ENCODE data around the gene MINDY1. TPM values are rescaled to one million over a fixed set of nuclear protein-coding genes. Genes with fewer than 3 reads are reported as not detected.

The MINDY1 gene
- polyA plus RNA-seq, 1 donor from 2014 or later, result 16.1 TPM

DNA sequence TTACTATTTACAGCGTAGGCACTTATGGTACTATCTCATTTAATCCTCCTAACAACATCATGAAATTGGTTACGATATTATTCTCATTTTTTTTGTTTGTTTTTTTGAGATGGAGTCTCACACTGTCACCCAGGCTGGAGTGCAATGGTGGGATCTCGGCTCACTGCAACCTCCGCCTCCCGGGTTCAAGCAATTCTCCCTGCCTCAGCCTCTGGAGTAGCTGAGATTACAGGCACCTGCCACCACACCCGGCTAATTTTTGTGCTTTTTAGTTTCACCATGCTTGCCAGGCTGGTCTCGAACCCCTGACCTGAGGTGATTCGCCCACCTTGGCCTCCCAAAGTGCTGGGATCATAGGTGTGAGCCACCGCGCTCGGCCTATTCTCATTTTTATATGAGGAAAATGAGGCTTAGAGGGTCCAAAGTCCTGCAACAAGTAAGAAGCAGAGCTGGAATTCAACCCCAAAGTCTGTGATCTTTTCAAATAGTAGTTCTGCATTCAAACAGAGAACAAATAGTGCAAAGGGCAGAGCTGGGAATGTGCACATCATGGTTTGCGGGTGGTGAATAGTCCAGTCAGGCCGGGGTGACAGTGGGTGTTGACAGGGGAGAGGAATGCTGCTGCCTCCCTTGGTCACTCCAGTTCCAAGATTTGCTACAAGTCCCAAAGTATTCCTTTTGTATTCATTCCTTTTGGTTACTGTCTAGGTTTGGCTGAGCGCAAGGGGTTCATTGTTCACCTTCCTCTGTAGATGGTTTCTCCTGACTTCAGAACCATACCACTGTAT lies 6.2 kb upstream of the MINDY1 start:
- Histone ChIP-seq H3K4me2 (ENCODE audit: low read length) (no peak overlapping the region), H3K4me3 (ENCODE audit: low read length) (no peak overlapping the region), H3K79me2 (replicated peaks; ENCODE audit: insufficient read depth, low read length) (peaks cover 6% of the 10 kb centered on the region), H4K20me1 (ENCODE audit: insufficient read depth) (no peaks in the 10 kb centered on the region), H3F3A (ENCODE audit: insufficient read depth, low read length, poor library complexity, severe bottlenecking) (no peaks in the 10 kb centered on the region), H3K9me3 (ENCODE audit: low read length) (no peaks in the 10 kb centered on the region), H2AFZ (ENCODE audit: low read depth, low read length) (no peak overlapping the region), H3K27ac (ENCODE audit: low read length) (no peak overlapping the region), H3K27me3 (ENCODE audit: insufficient read depth, low read depth, low read length) (no peaks in the 10 kb centered on the region), H3K36me3 (ENCODE audit: insufficient read depth, low read length) (no peaks in the 10 kb centered on the region), H3K9ac (ENCODE audit: low read length) (no peak overlapping the region), H3K9me2 (ENCODE audit: insufficient read depth, low read length) (no peaks in the 10 kb centered on the region)
- no peak for TF ChIP-seq MXI1 (conservative IDR thresholded peaks at IDR 0.05; ENCODE audit: poor library complexity, severe bottlenecking)
- TF ChIP-seq, protein P1, sequence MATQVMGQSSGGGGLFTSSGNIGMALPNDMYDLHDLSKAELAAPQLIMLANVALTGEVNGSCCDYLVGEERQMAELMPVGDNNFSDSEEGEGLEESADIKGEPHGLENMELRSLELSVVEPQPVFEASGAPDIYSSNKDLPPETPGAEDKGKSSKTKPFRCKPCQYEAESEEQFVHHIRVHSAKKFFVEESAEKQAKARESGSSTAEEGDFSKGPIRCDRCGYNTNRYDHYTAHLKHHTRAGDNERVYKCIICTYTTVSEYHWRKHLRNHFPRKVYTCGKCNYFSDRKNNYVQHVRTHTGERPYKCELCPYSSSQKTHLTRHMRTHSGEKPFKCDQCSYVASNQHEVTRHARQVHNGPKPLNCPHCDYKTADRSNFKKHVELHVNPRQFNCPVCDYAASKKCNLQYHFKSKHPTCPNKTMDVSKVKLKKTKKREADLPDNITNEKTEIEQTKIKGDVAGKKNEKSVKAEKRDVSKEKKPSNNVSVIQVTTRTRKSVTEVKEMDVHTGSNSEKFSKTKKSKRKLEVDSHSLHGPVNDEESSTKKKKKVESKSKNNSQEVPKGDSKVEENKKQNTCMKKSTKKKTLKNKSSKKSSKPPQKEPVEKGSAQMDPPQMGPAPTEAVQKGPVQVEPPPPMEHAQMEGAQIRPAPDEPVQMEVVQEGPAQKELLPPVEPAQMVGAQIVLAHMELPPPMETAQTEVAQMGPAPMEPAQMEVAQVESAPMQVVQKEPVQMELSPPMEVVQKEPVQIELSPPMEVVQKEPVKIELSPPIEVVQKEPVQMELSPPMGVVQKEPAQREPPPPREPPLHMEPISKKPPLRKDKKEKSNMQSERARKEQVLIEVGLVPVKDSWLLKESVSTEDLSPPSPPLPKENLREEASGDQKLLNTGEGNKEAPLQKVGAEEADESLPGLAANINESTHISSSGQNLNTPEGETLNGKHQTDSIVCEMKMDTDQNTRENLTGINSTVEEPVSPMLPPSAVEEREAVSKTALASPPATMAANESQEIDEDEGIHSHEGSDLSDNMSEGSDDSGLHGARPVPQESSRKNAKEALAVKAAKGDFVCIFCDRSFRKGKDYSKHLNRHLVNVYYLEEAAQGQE (IDR thresholded peaks at IDR 0.05; ENCODE audit: borderline replicate concordance), result no peak
- no peak for TF ChIP-seq TAF1 (IDR thresholded peaks at IDR 0.05; ENCODE audit: low read depth)
- TF ChIP-seq EP300 (conservative IDR thresholded peaks at IDR 0.05; ENCODE audit: poor library complexity, severe bottlenecking), result no peak

DNA sequence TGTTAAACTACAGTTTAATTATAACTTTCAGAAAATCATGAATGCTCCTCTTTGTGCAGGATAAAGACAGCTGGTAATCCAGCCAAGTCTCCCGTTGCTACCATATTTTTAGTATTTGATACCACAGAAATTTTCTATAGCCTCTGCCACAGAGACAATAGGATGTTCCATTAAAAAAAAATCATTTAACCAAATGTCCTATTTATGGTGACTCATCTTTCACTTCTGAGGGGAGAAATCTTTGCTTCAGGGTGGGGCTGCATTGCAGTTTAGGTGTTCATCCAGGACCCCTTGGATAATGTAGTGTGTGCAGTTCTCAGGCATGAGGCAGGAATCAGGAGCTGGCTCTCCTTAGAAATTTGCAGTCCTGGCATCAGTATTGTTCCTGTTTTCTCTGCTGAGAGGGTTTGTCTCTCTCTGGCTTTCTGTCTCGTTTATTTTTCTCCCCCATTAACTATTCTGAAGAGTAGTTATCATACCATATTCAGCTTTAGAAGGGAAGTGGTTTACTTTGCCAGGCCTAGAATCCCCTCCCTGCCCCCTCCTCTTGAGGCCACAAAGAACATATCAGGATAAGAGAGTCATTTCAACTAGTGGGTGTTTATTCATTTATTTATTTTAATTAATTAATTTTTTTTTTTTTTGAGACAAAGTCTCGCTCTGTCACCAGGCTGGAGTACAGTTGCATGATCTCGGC lies 4.6 kb upstream of the MINDY1 start:
- TF ChIP-seq, protein P1 (IDR thresholded peaks at IDR 0.05; ENCODE audit: borderline replicate concordance), result no peak
- TF ChIP-seq SMC3 (conservative IDR thresholded peaks at IDR 0.05; ENCODE audit: poor library complexity) (no peak), EZH2 (IDR thresholded peaks at IDR 0.05; ENCODE audit: borderline replicate concordance, insufficient read depth, low read length, poor library complexity, severe bottlenecking) (no peak), TAF1 (IDR thresholded peaks at IDR 0.05; ENCODE audit: low read depth) (no peak), EP300 (conservative IDR thresholded peaks at IDR 0.05; ENCODE audit: poor library complexity, severe bottlenecking) (no peak), MXI1 (conservative IDR thresholded peaks at IDR 0.05; ENCODE audit: poor library complexity, severe bottlenecking) (no peak), POLR2AphosphoS5 (IDR thresholded peaks at IDR 0.05) (no peak), RAD21 (conservative IDR thresholded peaks at IDR 0.05) (no peak)
- TF ChIP-seq, protein P2, sequence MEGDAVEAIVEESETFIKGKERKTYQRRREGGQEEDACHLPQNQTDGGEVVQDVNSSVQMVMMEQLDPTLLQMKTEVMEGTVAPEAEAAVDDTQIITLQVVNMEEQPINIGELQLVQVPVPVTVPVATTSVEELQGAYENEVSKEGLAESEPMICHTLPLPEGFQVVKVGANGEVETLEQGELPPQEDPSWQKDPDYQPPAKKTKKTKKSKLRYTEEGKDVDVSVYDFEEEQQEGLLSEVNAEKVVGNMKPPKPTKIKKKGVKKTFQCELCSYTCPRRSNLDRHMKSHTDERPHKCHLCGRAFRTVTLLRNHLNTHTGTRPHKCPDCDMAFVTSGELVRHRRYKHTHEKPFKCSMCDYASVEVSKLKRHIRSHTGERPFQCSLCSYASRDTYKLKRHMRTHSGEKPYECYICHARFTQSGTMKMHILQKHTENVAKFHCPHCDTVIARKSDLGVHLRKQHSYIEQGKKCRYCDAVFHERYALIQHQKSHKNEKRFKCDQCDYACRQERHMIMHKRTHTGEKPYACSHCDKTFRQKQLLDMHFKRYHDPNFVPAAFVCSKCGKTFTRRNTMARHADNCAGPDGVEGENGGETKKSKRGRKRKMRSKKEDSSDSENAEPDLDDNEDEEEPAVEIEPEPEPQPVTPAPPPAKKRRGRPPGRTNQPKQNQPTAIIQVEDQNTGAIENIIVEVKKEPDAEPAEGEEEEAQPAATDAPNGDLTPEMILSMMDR (IDR thresholded peaks at IDR 0.05; ENCODE audit: poor library complexity, severe bottlenecking), result no peak
- H3K9me2 ChIP-seq (ENCODE audit: insufficient read depth, low read length), result no peaks in the 10 kb centered on the region
- H2AFZ ChIP-seq (ENCODE audit: low read depth, low read length), result no peak overlapping the region
- H3K27ac ChIP-seq (ENCODE audit: low read length), result no peak overlapping the region
- no peak overlapping the region for H3K4me2 ChIP-seq (ENCODE audit: low read length)
- peaks cover 6% of the 10 kb centered on the region for H3K79me2 ChIP-seq (replicated peaks; ENCODE audit: insufficient read depth, low read length)
- no peaks in the 10 kb centered on the region for H3F3A ChIP-seq (ENCODE audit: insufficient read depth, low read length, poor library complexity, severe bottlenecking)
- no peaks in the 10 kb centered on the region for H4K20me1 ChIP-seq (ENCODE audit: insufficient read depth)
- no peak overlapping the region for H3K9ac ChIP-seq (ENCODE audit: low read length)
- no peaks in the 10 kb centered on the region for H3K27me3 ChIP-seq (ENCODE audit: insufficient read depth, low read depth, low read length)
- no peaks in the 10 kb centered on the region for H3K9me3 ChIP-seq (ENCODE audit: low read length)
- no peak overlapping the region for H3K4me3 ChIP-seq (ENCODE audit: low read length)
- no peaks in the 10 kb centered on the region for H3K36me3 ChIP-seq (ENCODE audit: insufficient read depth, low read length)
